ENCODE measurements around the gene TAF4B. TPM values are rescaled to one million over a fixed set of nuclear protein-coding genes. Genes with fewer than 3 reads are reported as not detected.

TAF4B gene
- total and polyA plus RNA-seq, 10 of the 15 experiments (the other 5 are each of a cell fraction or from before 2014, with no cell fraction given) = 2.3 to 15.0 (median 12.2) TPM

DNA sequence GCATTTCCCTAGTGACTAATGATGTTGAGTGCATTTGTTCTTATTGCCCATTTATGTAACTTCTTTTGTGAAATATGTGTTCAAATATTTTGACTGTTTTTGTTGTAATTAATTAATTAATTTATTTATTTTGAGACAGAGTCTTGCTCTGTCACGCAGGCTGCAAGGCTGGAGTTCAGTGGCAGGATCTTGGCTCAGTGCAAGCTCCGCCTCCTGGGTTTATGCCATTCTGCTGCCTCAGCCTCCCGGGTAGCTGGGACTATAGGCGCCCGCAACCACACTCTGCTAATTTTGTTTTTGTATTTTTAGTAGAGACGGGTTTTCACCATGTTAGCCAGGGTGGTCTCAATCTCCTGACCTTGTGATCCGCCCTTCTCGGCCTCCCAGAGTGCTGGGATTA, 71.9 kb downstream of the TAF4B start:
- FAIRE-seq = no peak
- no peaks in the 10 kb centered on the region for H3K4me1 ChIP-seq (ENCODE audit: control insufficient read depth, insufficient read depth, low read length)

DNA sequence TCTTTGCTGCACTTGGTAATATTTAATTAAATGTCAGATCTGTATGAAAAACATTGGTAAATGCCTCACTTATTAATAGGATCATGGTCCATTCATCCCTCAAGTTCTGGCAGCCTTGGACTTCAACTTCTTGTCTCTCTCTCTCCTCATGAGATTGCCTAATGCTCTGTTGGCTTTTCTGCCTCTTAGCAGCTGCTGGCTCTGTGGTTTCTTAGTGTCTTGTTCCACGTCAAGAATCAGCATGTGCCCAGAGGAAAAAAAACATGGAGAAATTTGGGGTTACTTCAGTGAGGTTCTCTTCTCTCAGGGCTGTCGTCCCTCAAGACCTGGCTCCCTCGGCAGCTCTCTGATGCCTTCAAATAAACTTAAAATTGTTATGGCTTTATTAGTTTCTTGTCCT, 75.4 kb downstream of the TAF4B start:
- no peaks in the 10 kb centered on the region for H3K36me3 ChIP-seq (ENCODE audit: control insufficient read depth in 2 of 2, insufficient read depth in 2 of 2, low read length in 1 of 2)
- no peaks in the 10 kb centered on the region for H3K79me2 ChIP-seq (ENCODE audit: control insufficient read depth, insufficient read depth, low read length)
- intact Hi-C loops (cut with micrococcal nuclease; ENCODE audit: unreplicated experiment) = loop anchor here (10.0 kb wide), 2 partner anchors 243 to 703 kb away; partner anchors contain the start of gene KCTD1
- no peak overlapping the region for H3K9ac ChIP-seq (ENCODE audit: control insufficient read depth, insufficient read depth, low read length)
- no peaks in the 10 kb centered on the region for H4K20me1 ChIP-seq (ENCODE audit: control insufficient read depth, insufficient read depth)
- H3K9me3 ChIP-seq (replicated peaks; ENCODE audit: control insufficient read depth, insufficient read depth, low read length) = no peaks in the 10 kb centered on the region; the same call in 1 of the 3 replicates
- ChIA-PET POLR2A (no interaction called here), CTCF (no interaction called here), SMC1A (ENCODE audit: uncharacterized antibody, unreplicated experiment) (interaction anchor here (0.9 kb wide), 1 partner anchor 20 kb away, joined by 3 read pairs; no protein-coding TSS in a partner anchor), RAD21 (ENCODE audit: unreplicated experiment) (no interaction called here)
- in situ Hi-C loops (cut with MboI) = loop anchor here (25.0 kb wide), 1 partner anchor 686 kb away; no protein-coding TSS in a partner anchor
- H3K4me3 ChIP-seq = no peak overlapping the region
- DNase-seq (ENCODE audit: low read depth, low spot score) = no peak
- FAIRE-seq = no peak
- no peak overlapping the region for H3K27ac ChIP-seq (ENCODE audit: control insufficient read depth, insufficient read depth)
- no peak for TF ChIP-seq KDM1A (IDR thresholded peaks at IDR 0.05; ENCODE audit: borderline replicate concordance)
- TF ChIP-seq GATAD2B (conservative IDR thresholded peaks at IDR 0.05; ENCODE audit: low read depth) = no peak
- TF ChIP-seq, protein P1, sequence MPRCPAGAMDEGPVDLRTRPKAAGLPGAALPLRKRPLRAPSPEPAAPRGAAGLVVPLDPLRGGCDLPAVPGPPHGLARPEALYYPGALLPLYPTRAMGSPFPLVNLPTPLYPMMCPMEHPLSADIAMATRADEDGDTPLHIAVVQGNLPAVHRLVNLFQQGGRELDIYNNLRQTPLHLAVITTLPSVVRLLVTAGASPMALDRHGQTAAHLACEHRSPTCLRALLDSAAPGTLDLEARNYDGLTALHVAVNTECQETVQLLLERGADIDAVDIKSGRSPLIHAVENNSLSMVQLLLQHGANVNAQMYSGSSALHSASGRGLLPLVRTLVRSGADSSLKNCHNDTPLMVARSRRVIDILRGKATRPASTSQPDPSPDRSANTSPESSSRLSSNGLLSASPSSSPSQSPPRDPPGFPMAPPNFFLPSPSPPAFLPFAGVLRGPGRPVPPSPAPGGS (IDR thresholded peaks at IDR 0.05; ENCODE audit: borderline replicate concordance, insufficient read depth, low read depth, low read length, poor library complexity, severe bottlenecking) = no peak
- no peak for TF ChIP-seq POLR2AphosphoS5 (IDR thresholded peaks at IDR 0.05; ENCODE audit: low read length)
- TF ChIP-seq TCF7 (IDR thresholded peaks at IDR 0.05; ENCODE audit: borderline replicate concordance) = no peak
- TF ChIP-seq GABPA (IDR thresholded peaks at IDR 0.05; ENCODE audit: low read depth) = no peak
- no peak for TF ChIP-seq MYB (IDR thresholded peaks at IDR 0.05; ENCODE audit: borderline replicate concordance, low read depth, low read length)
- no peak for TF ChIP-seq STAT3 (IDR thresholded peaks at IDR 0.05; ENCODE audit: low read depth, low read length)
- TF ChIP-seq, protein P2, sequence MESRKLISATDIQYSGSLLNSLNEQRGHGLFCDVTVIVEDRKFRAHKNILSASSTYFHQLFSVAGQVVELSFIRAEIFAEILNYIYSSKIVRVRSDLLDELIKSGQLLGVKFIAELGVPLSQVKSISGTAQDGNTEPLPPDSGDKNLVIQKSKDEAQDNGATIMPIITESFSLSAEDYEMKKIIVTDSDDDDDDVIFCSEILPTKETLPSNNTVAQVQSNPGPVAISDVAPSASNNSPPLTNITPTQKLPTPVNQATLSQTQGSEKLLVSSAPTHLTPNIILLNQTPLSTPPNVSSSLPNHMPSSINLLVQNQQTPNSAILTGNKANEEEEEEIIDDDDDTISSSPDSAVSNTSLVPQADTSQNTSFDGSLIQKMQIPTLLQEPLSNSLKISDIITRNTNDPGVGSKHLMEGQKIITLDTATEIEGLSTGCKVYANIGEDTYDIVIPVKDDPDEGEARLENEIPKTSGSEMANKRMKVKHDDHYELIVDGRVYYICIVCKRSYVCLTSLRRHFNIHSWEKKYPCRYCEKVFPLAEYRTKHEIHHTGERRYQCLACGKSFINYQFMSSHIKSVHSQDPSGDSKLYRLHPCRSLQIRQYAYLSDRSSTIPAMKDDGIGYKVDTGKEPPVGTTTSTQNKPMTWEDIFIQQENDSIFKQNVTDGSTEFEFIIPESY (IDR thresholded peaks at IDR 0.05) = no peak
- no peak for TF ChIP-seq MEF2A (IDR thresholded peaks at IDR 0.05; ENCODE audit: insufficient read depth, low read depth, low read length)
- TF ChIP-seq, protein P3, sequence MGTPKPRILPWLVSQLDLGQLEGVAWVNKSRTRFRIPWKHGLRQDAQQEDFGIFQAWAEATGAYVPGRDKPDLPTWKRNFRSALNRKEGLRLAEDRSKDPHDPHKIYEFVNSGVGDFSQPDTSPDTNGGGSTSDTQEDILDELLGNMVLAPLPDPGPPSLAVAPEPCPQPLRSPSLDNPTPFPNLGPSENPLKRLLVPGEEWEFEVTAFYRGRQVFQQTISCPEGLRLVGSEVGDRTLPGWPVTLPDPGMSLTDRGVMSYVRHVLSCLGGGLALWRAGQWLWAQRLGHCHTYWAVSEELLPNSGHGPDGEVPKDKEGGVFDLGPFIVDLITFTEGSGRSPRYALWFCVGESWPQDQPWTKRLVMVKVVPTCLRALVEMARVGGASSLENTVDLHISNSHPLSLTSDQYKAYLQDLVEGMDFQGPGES (IDR thresholded peaks at IDR 0.05) = no peak
- H3K4me1 ChIP-seq (ENCODE audit: control insufficient read depth, insufficient read depth, low read length) = no peaks in the 10 kb centered on the region
- no peak overlapping the region for H2AFZ ChIP-seq (ENCODE audit: control insufficient read depth, low read depth, low read length)
- WGBS (ENCODE audit: insufficient coverage, insufficient replicate concordance, low lambda C conversion rate, missing lambda C conversion rate) = 61% methylated on average over 3 of the region's 3 CpGs
- no peak overlapping the region for H3K4me2 ChIP-seq (ENCODE audit: control insufficient read depth, insufficient read depth)
- ATAC-seq = no peak
- H3K27me3 ChIP-seq (replicated peaks in 1 of 2; ENCODE audit: control insufficient read depth in 2 of 2, insufficient read depth in 2 of 2, low read length in 1 of 2) = no peaks in the 10 kb centered on the region
- BruUV-seq (replicated peaks) = no TSS peak

More for the DNA sequence above, 71.9 kb downstream of the TAF4B start:
- 60% methylated on average over 8 of the region's 8 CpGs for WGBS (ENCODE audit: insufficient coverage, insufficient replicate concordance, low lambda C conversion rate, missing lambda C conversion rate)
- CTCF ChIA-PET = interaction anchor here (2.5 kb wide), 1 partner anchor 9 kb away, joined by 10 read pairs; no protein-coding TSS in a partner anchor
- Histone ChIP-seq H3K9me3 (replicated peaks; ENCODE audit: control insufficient read depth, insufficient read depth, low read length) (no peaks in the 10 kb centered on the region; the same call in 1 of the 3 replicates), H3K27ac (ENCODE audit: control insufficient read depth, insufficient read depth) (no peak overlapping the region), H2AFZ (ENCODE audit: control insufficient read depth, low read depth, low read length) (peak overlapping the region; percentile 4; the same call in 1 of the 2 replicates), H3K36me3 (ENCODE audit: control insufficient read depth in 2 of 2, insufficient read depth in 2 of 2, low read length in 1 of 2) (peaks cover 0 to 4% of the 10 kb centered on the region in 2 experiments; a peak in 1 of 4 replicates), H3K9ac (ENCODE audit: control insufficient read depth, insufficient read depth, low read length) (no peak overlapping the region), H4K20me1 (ENCODE audit: control insufficient read depth, insufficient read depth) (no peaks in the 10 kb centered on the region), H3K4me3 (no peak overlapping the region), H3K4me2 (ENCODE audit: control insufficient read depth, insufficient read depth) (no peak overlapping the region), H3K79me2 (ENCODE audit: control insufficient read depth, insufficient read depth, low read length) (no peaks in the 10 kb centered on the region), H3K27me3 (replicated peaks in 1 of 2; ENCODE audit: control insufficient read depth in 2 of 2, insufficient read depth in 2 of 2, low read length in 1 of 2) (no peaks in the 10 kb centered on the region)
- RAD21 ChIA-PET (ENCODE audit: unreplicated experiment) = no interaction called here
- DNase-seq (ENCODE audit: low read depth, low spot score) (no peak), ATAC-seq (no peak)
- in situ Hi-C loops (cut with MboI) = no loop called here
- BruUV-seq (replicated peaks) = no TSS peak
- TF ChIP-seq ZZZ3 (IDR thresholded peaks at IDR 0.05; ENCODE audit: control insufficient read depth, insufficient read length, low read depth) (no peak), EZH2 (IDR thresholded peaks at IDR 0.05; ENCODE audit: borderline replicate concordance, control insufficient read depth, low read depth, low read length) (no peak), CREB1 (IDR thresholded peaks at IDR 0.05; ENCODE audit: low read depth) (no peak), ETV6 (conservative IDR thresholded peaks at IDR 0.05 in 1 of 2, IDR thresholded peaks at IDR 0.05 in 1 of 2; ENCODE audit: borderline replicate concordance in 1 of 2, low read depth in 1 of 2) (no peak), ZNF274 (IDR thresholded peaks at IDR 0.05; ENCODE audit: insufficient read depth, insufficient read length) (no peak)
- SMC1A ChIA-PET (ENCODE audit: uncharacterized antibody, unreplicated experiment) = interaction anchor here (0.6 to 1.2 kb wide), 5 partner anchors 9 to 319 kb away, joined by 3 to 4 read pairs (median 3); no protein-coding TSS in a partner anchor
- intact Hi-C loops (cut with micrococcal nuclease; ENCODE audit: unreplicated experiment) = no loop called here
- POLR2A ChIA-PET = no interaction called here

Data from GM12878 (cell line).